ENCODE results near the gene BCL6.

The BCL6 gene

DNA sequence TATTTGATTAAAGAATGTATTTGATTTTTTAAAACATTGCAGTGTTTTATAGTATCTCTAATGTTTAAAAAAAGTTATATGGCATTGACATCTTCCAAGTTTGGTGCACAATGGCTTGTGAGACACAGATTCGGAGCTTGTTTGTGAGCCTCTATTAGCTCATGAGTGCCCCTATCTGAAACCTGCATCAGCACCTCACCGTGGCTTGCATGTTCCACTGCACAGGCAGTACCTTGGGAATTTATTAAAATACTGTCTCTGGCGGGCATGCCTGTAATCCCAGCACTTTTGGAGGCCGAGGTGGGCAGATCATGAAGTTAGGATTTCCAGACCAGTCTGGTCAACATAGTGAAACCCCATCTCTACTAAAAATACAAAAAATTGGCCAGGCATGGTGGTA lies 36.1 kb downstream of the BCL6 start:
- in situ Hi-C loops (cut with MboI; ENCODE audit: low sequenced_read_pairs, unreplicated experiment), result no loop called here
- TF ChIP-seq CTCF (IDR thresholded peaks at IDR 0.05; ENCODE audit: borderline replicate concordance, control extremely low read depth, extremely low read depth, insufficient read depth, missing control alignments), result no peak
- no peak for DNase-seq (ENCODE audit: low spot score)

GRCh38 chr3:187708696-187709095 lies 36.6 kb downstream of the BCL6 start:
- in situ Hi-C loops (cut with MboI; ENCODE audit: low sequenced_read_pairs, unreplicated experiment), result no loop called here
- no peak for DNase-seq (ENCODE audit: low spot score)
- no peak for TF ChIP-seq CTCF (IDR thresholded peaks at IDR 0.05; ENCODE audit: borderline replicate concordance, control extremely low read depth, extremely low read depth, insufficient read depth, missing control alignments)

GRCh38 chr3:187706971-187707370 lies 38.3 kb downstream of the BCL6 start:
- no peak for DNase-seq (ENCODE audit: low spot score)
- in situ Hi-C loops (cut with MboI; ENCODE audit: low sequenced_read_pairs, unreplicated experiment), result no loop called here
- no peak for TF ChIP-seq CTCF (IDR thresholded peaks at IDR 0.05; ENCODE audit: borderline replicate concordance, control extremely low read depth, extremely low read depth, insufficient read depth, missing control alignments)

GRCh38 chr3:187705164-187705563 lies 40.1 kb downstream of the BCL6 start:
- in situ Hi-C loops (cut with MboI; ENCODE audit: low sequenced_read_pairs, unreplicated experiment), result no loop called here
- DNase-seq (ENCODE audit: low spot score), result no peak
- TF ChIP-seq CTCF (IDR thresholded peaks at IDR 0.05; ENCODE audit: borderline replicate concordance, control extremely low read depth, extremely low read depth, insufficient read depth, missing control alignments), result no peak

- no peak for DNase-seq (ENCODE audit: low spot score)
- in situ Hi-C loops (cut with MboI; ENCODE audit: low sequenced_read_pairs, unreplicated experiment), result no loop called here
- no peak for TF ChIP-seq CTCF (IDR thresholded peaks at IDR 0.05; ENCODE audit: borderline replicate concordance, control extremely low read depth, extremely low read depth, insufficient read depth, missing control alignments)
Observed at GRCh38 chr3:187702507-187703033, 42.7 kb downstream of the BCL6 start, which contains the start of gene RTP2. RTP2 (minus strand) TSS chr3:187702557; CDS start chr3:187702128, 429 bp downstream.

- DNase-seq (ENCODE audit: low spot score), result no peak
- in situ Hi-C loops (cut with MboI; ENCODE audit: low sequenced_read_pairs, unreplicated experiment), result no loop called here
- TF ChIP-seq CTCF (IDR thresholded peaks at IDR 0.05; ENCODE audit: borderline replicate concordance, control extremely low read depth, extremely low read depth, insufficient read depth, missing control alignments), result no peak
Observed at GRCh38 chr3:187700249-187700648, 45.0 kb downstream of the BCL6 start.
